ENCODE data around the gene SDHAF1.

DNA sequence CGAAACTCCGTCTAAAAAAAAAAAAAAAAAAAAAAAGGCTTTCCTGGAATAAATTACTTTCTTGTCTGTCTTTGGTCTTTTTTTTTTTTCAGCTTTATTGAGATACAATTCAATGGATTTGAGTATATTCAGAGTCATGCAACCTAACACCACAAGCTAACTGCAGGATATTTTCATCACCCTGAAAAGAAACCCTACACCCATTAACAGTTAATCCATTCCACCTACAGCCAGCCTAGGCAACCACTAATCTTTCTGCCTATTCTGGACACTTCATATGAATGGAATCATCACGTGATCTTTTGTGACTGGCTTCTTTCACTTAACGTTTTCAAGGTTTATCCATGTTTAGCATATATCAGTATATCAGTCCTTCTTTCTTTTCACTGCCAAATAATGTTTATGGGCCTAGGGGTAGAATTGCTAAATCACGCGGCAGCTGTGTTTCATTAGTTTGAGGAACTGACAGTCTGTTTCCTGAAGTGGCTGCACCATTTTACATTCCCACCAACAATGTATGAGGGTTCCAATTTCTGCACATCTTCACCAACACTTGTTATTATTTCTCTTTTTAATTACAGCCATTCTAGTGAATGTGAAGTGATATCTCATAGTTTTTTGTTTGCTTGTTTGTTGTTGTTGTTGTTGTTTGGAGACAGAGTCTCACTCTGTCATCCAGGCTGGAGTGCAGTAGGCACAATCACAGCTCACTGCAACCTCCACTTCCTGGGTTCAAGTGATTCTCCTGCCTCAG, 38.9 kb upstream of the SDHAF1 start:
- TF ChIP-seq, protein P1, sequence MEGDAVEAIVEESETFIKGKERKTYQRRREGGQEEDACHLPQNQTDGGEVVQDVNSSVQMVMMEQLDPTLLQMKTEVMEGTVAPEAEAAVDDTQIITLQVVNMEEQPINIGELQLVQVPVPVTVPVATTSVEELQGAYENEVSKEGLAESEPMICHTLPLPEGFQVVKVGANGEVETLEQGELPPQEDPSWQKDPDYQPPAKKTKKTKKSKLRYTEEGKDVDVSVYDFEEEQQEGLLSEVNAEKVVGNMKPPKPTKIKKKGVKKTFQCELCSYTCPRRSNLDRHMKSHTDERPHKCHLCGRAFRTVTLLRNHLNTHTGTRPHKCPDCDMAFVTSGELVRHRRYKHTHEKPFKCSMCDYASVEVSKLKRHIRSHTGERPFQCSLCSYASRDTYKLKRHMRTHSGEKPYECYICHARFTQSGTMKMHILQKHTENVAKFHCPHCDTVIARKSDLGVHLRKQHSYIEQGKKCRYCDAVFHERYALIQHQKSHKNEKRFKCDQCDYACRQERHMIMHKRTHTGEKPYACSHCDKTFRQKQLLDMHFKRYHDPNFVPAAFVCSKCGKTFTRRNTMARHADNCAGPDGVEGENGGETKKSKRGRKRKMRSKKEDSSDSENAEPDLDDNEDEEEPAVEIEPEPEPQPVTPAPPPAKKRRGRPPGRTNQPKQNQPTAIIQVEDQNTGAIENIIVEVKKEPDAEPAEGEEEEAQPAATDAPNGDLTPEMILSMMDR (conservative IDR thresholded peaks at IDR 0.05; ENCODE audit: low read length), result no peak
- no peak for TF ChIP-seq EZH2phosphoT487 (IDR thresholded peaks at IDR 0.05; ENCODE audit: borderline replicate concordance, low read depth, low read length)
